DND-41 (cell line): Measurements from ENCODE around the gene TSSK2.

Experiments used
- ATAC-seq: fragments of 200-7000 bp; cut with Tn5 transposase; 3 replicates; pipeline ENCODE4 v1.9.1; 2021; ENCODE audit warnings: low read depth; ENCODE audit not compliant: insufficient read depth
- DNase-seq: peaks from one replicate; pipeline ENCODE4 v3.0.0-alpha.2; 2020
- H2AFZ ChIP-seq: 2 replicates; pipeline ENCODE4 v1.6.0; 2012; ENCODE audit warnings: low read depth, low read length
- H3K27ac ChIP-seq: 2 replicates; pipeline ENCODE4 v1.5.1; 2012; ENCODE audit warnings: low read length, inconsistent platforms
- H3K27me3 ChIP-seq: fragments of 200-600 bp; sonication (generic); 2 replicates; pipeline ENCODE4 v1.6.0; 2012; ENCODE audit warnings: low read length, mild to moderate bottlenecking, inconsistent platforms; ENCODE audit not compliant: insufficient read depth, poor library complexity
- H3K36me3 ChIP-seq: 2 replicates; pipeline ENCODE4 v1.5.1; 2012; ENCODE audit warnings: low read length, inconsistent platforms; ENCODE audit not compliant: insufficient read depth
- H3K4me1 ChIP-seq: 2 replicates; pipeline ENCODE4 v1.5.1; 2012; ENCODE audit warnings: mild to moderate bottlenecking, low read length; ENCODE audit not compliant: insufficient read depth
- H3K4me2 ChIP-seq: 2 replicates; pipeline ENCODE4 v1.6.0; 2012; ENCODE audit warnings: mild to moderate bottlenecking, moderate library complexity, low read length, inconsistent platforms; ENCODE audit not compliant: insufficient read depth
- H3K4me3 ChIP-seq, 2 experiments: fragments of 200-600 bp in 1 of 2; shearing (Covaris generic) in 1 of 2; 2 replicates each; pipeline ENCODE4 v1.5.1; 2012 to 2016; ENCODE audit warnings: inconsistent platforms in 2 of 2, low read length in 2 of 2, mild to moderate bottlenecking in 2 of 2, low read depth in 1 of 2, moderate library complexity in 1 of 2
- H3K79me2 ChIP-seq: 2 replicates; pipeline ENCODE4 v1.6.0; 2012; ENCODE audit warnings: low read length, inconsistent platforms; ENCODE audit not compliant: insufficient read depth
- H3K9ac ChIP-seq: 2 replicates; pipeline ENCODE4 v1.6.0; 2012; ENCODE audit warnings: low read depth, mild to moderate bottlenecking, inconsistent platforms, low read length, moderate library complexity
- H3K9me3 ChIP-seq: 2 replicates; pipeline ENCODE4 v1.5.1; 2012; ENCODE audit warnings: low read length, moderate library complexity, mild to moderate bottlenecking, inconsistent platforms; ENCODE audit not compliant: insufficient read depth, severe bottlenecking
- H4K20me1 ChIP-seq: 2 replicates; pipeline ENCODE4 v1.6.0; 2012; ENCODE audit warnings: low read length; ENCODE audit not compliant: insufficient read depth
- CTCF ChIP-seq: IDR thresholded peaks from 2 replicates; pipeline ENCODE4 v1.5.1; 2012; ENCODE audit warnings: borderline replicate concordance, low read length, moderate library complexity, mild to moderate bottlenecking; ENCODE audit not compliant: poor library complexity, severe bottlenecking; ENCODE audit errors: extremely low read depth
- EZH2 ChIP-seq: IDR thresholded peaks from 3 replicates; pipeline ENCODE4 v1.6.1; 2012; ENCODE audit warnings: borderline replicate concordance, low read depth, mild to moderate bottlenecking, moderate library complexity, low read length, inconsistent platforms; ENCODE audit not compliant: severe bottlenecking

Gene TSSK2

GRCh38 chr22:19103880-19104821, 27.0 kb upstream of the TSSK2 start:
- no peak overlapping the region for H3K9ac ChIP-seq
- no peak overlapping the region for H3K4me3 ChIP-seq
- TF ChIP-seq EZH2 = no peak
- TF ChIP-seq CTCF = no peak
- no peaks in the 10 kb centered on the region for H3K9me3 ChIP-seq
- H3K27me3 ChIP-seq = no peaks in the 10 kb centered on the region
- no peak overlapping the region for H3K4me2 ChIP-seq
- H3K79me2 ChIP-seq = peaks cover 91% of the 10 kb centered on the region
- no peak overlapping the region for H2AFZ ChIP-seq
- DNase-seq (no peak), ATAC-seq (no peak)
- peaks cover 65% of the 10 kb centered on the region for H4K20me1 ChIP-seq
- H3K27ac ChIP-seq = no peak overlapping the region
- peaks cover 5% of the 10 kb centered on the region for H3K4me1 ChIP-seq
- peaks cover 22% of the 10 kb centered on the region for H3K36me3 ChIP-seq

- H3K4me1 ChIP-seq = peaks cover 18% of the 10 kb centered on the region
- H3K9me3 ChIP-seq = no peaks in the 10 kb centered on the region
- no peak overlapping the region for H3K9ac ChIP-seq
- ATAC-seq (no peak), DNase-seq (no peak)
- no peak overlapping the region for H3K4me3 ChIP-seq
- no peak overlapping the region for H2AFZ ChIP-seq
- H3K4me2 ChIP-seq = no peak overlapping the region
- peaks cover 93% of the 10 kb centered on the region for H3K79me2 ChIP-seq
- no peaks in the 10 kb centered on the region for H3K27me3 ChIP-seq
- H3K27ac ChIP-seq = no peak overlapping the region
- peaks cover 67% of the 10 kb centered on the region for H4K20me1 ChIP-seq
- TF ChIP-seq EZH2 (no peak), CTCF (no peak)
- peaks cover 16% of the 10 kb centered on the region for H3K36me3 ChIP-seq
Observed at GRCh38 chr22:19105456-19105855, 25.7 kb upstream of the TSSK2 start.

- DNase-seq = no peak
- peaks cover 25% of the 10 kb centered on the region for H3K4me1 ChIP-seq
- peaks cover 93% of the 10 kb centered on the region for H3K79me2 ChIP-seq
- no peak overlapping the region for H3K4me2 ChIP-seq
- no peaks in the 10 kb centered on the region for H3K27me3 ChIP-seq
- no peak for ATAC-seq
- H3K9me3 ChIP-seq = no peaks in the 10 kb centered on the region
- no peak overlapping the region for H2AFZ ChIP-seq
- no peak overlapping the region for H3K4me3 ChIP-seq
- TF ChIP-seq CTCF = peak; percentile 49
- no peak for TF ChIP-seq EZH2
- no peak overlapping the region for H3K27ac ChIP-seq
- peaks cover 67% of the 10 kb centered on the region for H4K20me1 ChIP-seq
- H3K9ac ChIP-seq = no peak overlapping the region
- peaks cover 12% of the 10 kb centered on the region; the same call in 1 of the 2 replicates for H3K36me3 ChIP-seq
Observed at GRCh38 chr22:19105867-19106802, 25.0 kb upstream of the TSSK2 start.
